HG03575 (cell line): ENCODE measurements around the gene SDK2.
A peak's percentile ranks its signal among the peaks of the same experiment; 100 is the strongest.

ENCODE experiments used
- ATAC-seq: cut with Tn5 transposase; IDR thresholded peaks from one replicate; pipeline ENCODE4 v1.9.1; 2021; ENCODE audit not compliant: unreplicated experiment, insufficient number of reproducible peaks, low FRiP score; ENCODE audit errors: extremely low read depth

Gene SDK2

GRCh38 chr17:73297934-73298861 is 346.0 kb downstream of the SDK2 start:
- ATAC-seq: no peak

- ATAC-seq: no peak
These were observed 350.7 kb downstream of the SDK2 start for GRCh38 chr17:73293480-73293911.

- ATAC-seq: no peak
These were observed 351.2 kb downstream of the SDK2 start for GRCh38 chr17:73293031-73293430.

- ATAC-seq: no peak
These were observed 352.2 kb downstream of the SDK2 start for GRCh38 chr17:73292031-73292531.

GRCh38 chr17:73291260-73291801 is 352.9 kb downstream of the SDK2 start:
- peak; percentile 59 for ATAC-seq

GRCh38 chr17:73290399-73291259 is 353.6 kb downstream of the SDK2 start:
- ATAC-seq: peak; percentile 15

GRCh38 chr17:73289549-73290254 is 354.5 kb downstream of the SDK2 start:
- no peak for ATAC-seq

GRCh38 chr17:73288534-73289302 is 355.5 kb downstream of the SDK2 start:
- no peak for ATAC-seq

GRCh38 chr17:73286863-73287296 is 357.4 kb downstream of the SDK2 start:
- ATAC-seq: no peak

- ATAC-seq: no peak
These were observed 358.1 kb downstream of the SDK2 start for GRCh38 chr17:73285916-73286862.

- no peak for ATAC-seq
These were observed 358.7 kb downstream of the SDK2 start for GRCh38 chr17:73285603-73285908.

- no peak for ATAC-seq
These were observed 359.2 kb downstream of the SDK2 start for GRCh38 chr17:73284906-73285602.
